ENCODE data around the gene DEGS2. TPM values are rescaled to one million over a fixed set of nuclear protein-coding genes. Genes with fewer than 3 reads are reported as not detected.

DEGS2 gene
- total and polyA plus RNA-seq, 2 of the 13 experiments (the other 11 are each of a cell fraction or from before 2014, with no cell fraction given), result 0.09 TPM

GRCh38 chr14:100178691-100179090 is 19.2 kb upstream of the DEGS2 start:
- Histone ChIP-seq H3K4me3 (replicated peaks in 1 of 3; ENCODE audit: insufficient read depth in 1 of 3, low read depth in 2 of 3, low read length in 3 of 3) (no peak overlapping the region; a peak in 1 of 6 replicates), H2AFZ (ENCODE audit: low read length) (no peak overlapping the region), H3K27ac (ENCODE audit: extremely low read length, insufficient read depth, low read length) (no peak overlapping the region), H3K9me3 (ENCODE audit: low read length) (no peaks in the 10 kb centered on the region), H4K20me1 (ENCODE audit: insufficient read depth, low read length) (no peaks in the 10 kb centered on the region), H3K4me1 (ENCODE audit: insufficient read depth, low read length) (peaks cover 36% of the 10 kb centered on the region), H3K36me3 (replicated peaks in 1 of 2; ENCODE audit: control insufficient read depth in 1 of 2, insufficient read depth in 2 of 2, low read length in 2 of 2) (no peaks in the 10 kb centered on the region), H3K27me3 (ENCODE audit: control insufficient read depth in 1 of 2, insufficient read depth in 2 of 2, low read length in 2 of 2) (peaks cover 1 to 7% of the 10 kb centered on the region in 2 experiments; a peak in 3 of 5 replicates), H3K9ac (ENCODE audit: insufficient read depth, low read depth, low read length) (no peak overlapping the region), H3K4me2 (ENCODE audit: low read depth, low read length) (peak overlapping the region; percentile 36; the same call in 1 of the 2 replicates), H3K79me2 (ENCODE audit: insufficient read depth, low read length) (no peaks in the 10 kb centered on the region)
- BruUV-seq (replicated peaks), result no TSS peak
- 47% methylated on average over 4 of the region's 7 CpGs for WGBS (ENCODE audit: low lambda C conversion rate)
- ATAC-seq (peak; percentile 17), DNase-seq (ENCODE audit: low spot score) (no peak), FAIRE-seq (no peak)
- intact Hi-C loops (cut with micrococcal nuclease; ENCODE audit: unreplicated experiment), result no loop called here
- TF ChIP-seq PHF21A (CRISPR knock-in tag; IDR thresholded peaks at IDR 0.05) (no peak), ZNF329 (CRISPR knock-in tag; IDR thresholded peaks at IDR 0.05; ENCODE audit: low read depth) (peak; percentile 97)
- ChIA-PET CTCF (ENCODE audit: low intra/inter-chr PET ratio, low total read pairs) (no interaction called here), POLR2A (no interaction called here)
- in situ Hi-C loops (cut with HindIII; ENCODE audit: extremely low pct_ligation_motif_present, low pct_unique_long_range_greater_than_20kb), result no loop called here

- BruUV-seq (replicated peaks), result no TSS peak
- ChIA-PET POLR2A (no interaction called here), CTCF (ENCODE audit: low intra/inter-chr PET ratio, low total read pairs) (no interaction called here)
- WGBS (ENCODE audit: low lambda C conversion rate), result 75% methylated on average over 14 of the region's 14 CpGs
- Histone ChIP-seq H3K4me1 (ENCODE audit: insufficient read depth, low read length) (peaks cover 30% of the 10 kb centered on the region), H3K9me3 (ENCODE audit: low read length) (no peaks in the 10 kb centered on the region), H2AFZ (ENCODE audit: low read length) (no peak overlapping the region), H4K20me1 (ENCODE audit: insufficient read depth, low read length) (no peaks in the 10 kb centered on the region), H3K27me3 (ENCODE audit: control insufficient read depth in 1 of 2, insufficient read depth in 2 of 2, low read length in 2 of 2) (peaks cover 1 to 7% of the 10 kb centered on the region in 2 experiments; a peak in 3 of 5 replicates), H3K9ac (ENCODE audit: insufficient read depth, low read depth, low read length) (no peak overlapping the region), H3K27ac (ENCODE audit: extremely low read length, insufficient read depth, low read length) (no peak overlapping the region), H3K79me2 (ENCODE audit: insufficient read depth, low read length) (no peaks in the 10 kb centered on the region), H3K4me2 (ENCODE audit: low read depth, low read length) (no peak overlapping the region), H3K36me3 (replicated peaks in 1 of 2; ENCODE audit: control insufficient read depth in 1 of 2, insufficient read depth in 2 of 2, low read length in 2 of 2) (no peaks in the 10 kb centered on the region), H3K4me3 (replicated peaks in 1 of 3; ENCODE audit: insufficient read depth in 1 of 3, low read depth in 2 of 3, low read length in 3 of 3) (no peak overlapping the region)
- ATAC-seq, result no peak
- intact Hi-C loops (cut with micrococcal nuclease; ENCODE audit: unreplicated experiment) (no loop called here), in situ Hi-C loops (cut with HindIII; ENCODE audit: extremely low pct_ligation_motif_present, low pct_unique_long_range_greater_than_20kb) (no loop called here)
- DNase-seq (ENCODE audit: low spot score), result no peak
- FAIRE-seq, result no peak
- TF ChIP-seq ZNF775 (CRISPR knock-in tag; IDR thresholded peaks at IDR 0.05; ENCODE audit: borderline replicate concordance) (no peak), ZNF616 (CRISPR knock-in tag; IDR thresholded peaks at IDR 0.05; ENCODE audit: low read depth) (no peak), PLRG1 (conservative IDR thresholded peaks at IDR 0.05) (no peak), ZNF543 (CRISPR knock-in tag; IDR thresholded peaks at IDR 0.05) (no peak), ZNF850 (CRISPR knock-in tag; conservative IDR thresholded peaks at IDR 0.05) (no peak), DNMT3B (CRISPR knock-in tag; conservative IDR thresholded peaks at IDR 0.05) (no peak), ATRX (CRISPR knock-in tag; IDR thresholded peaks at IDR 0.05; ENCODE audit: borderline replicate concordance) (no peak), NCOA2 (CRISPR knock-in tag; IDR thresholded peaks at IDR 0.05) (no peak), NFE2L1 (CRISPR knock-in tag; IDR thresholded peaks at IDR 0.05; ENCODE audit: borderline replicate concordance) (no peak), TEAD3 (CRISPR knock-in tag; optimal IDR thresholded peaks at IDR 0.05; ENCODE audit: borderline replicate concordance) (no peak), ZUFSP (CRISPR knock-in tag; IDR thresholded peaks at IDR 0.05; ENCODE audit: borderline replicate concordance) (no peak), MNT (IDR thresholded peaks at IDR 0.05) (no peak), GTF3A (CRISPR knock-in tag; conservative IDR thresholded peaks at IDR 0.05) (no peak), MTF2 (CRISPR knock-in tag; IDR thresholded peaks at IDR 0.05; ENCODE audit: borderline replicate concordance) (no peak), ZNF124 (CRISPR knock-in tag; IDR thresholded peaks at IDR 0.05) (no peak), ZNF143 (CRISPR knock-in tag; IDR thresholded peaks at IDR 0.05) (no peak)
Measured at GRCh38 chr14:100176811-100177327, 17.4 kb upstream of the DEGS2 start.

Data from HepG2 (cell line).